DMS114 treated with DMSO at 0.1 percent for 48 hours (cell line): ENCODE results near the gene CDHR5.
"Not testable (repeated sequence)": the region's sequence is repeated elsewhere in the genome, so short reads cannot be mapped to it uniquely, and the experiment has no call there.

Source experiments
- DNase-seq: peaks from one replicate; lab custom pipeline; 2025; ENCODE audit not compliant: unreplicated experiment; lab: John Stamatoyannopoulos, UW

Gene CDHR5

GRCh38 chr11:589798-590197, 35.0 kb downstream of the CDHR5 start:
- DNase-seq, result no peak

- no peak for DNase-seq
Observed at GRCh38 chr11:587978-588380, 36.8 kb downstream of the CDHR5 start.

- DNase-seq, result no peak
Observed at GRCh38 chr11:587546-587945, 37.2 kb downstream of the CDHR5 start.

GRCh38 chr11:586376-587316, 38.1 kb downstream of the CDHR5 start:
- DNase-seq, result no peak

- DNase-seq, result no peak
Observed at GRCh38 chr11:584287-584686, 40.5 kb downstream of the CDHR5 start.

GRCh38 chr11:581752-582151, 43.0 kb downstream of the CDHR5 start:
- no peak for DNase-seq

GRCh38 chr11:581342-581741, 43.4 kb downstream of the CDHR5 start:
- DNase-seq, result no peak

- DNase-seq, result no peak
Observed at GRCh38 chr11:579830-580601, 44.7 kb downstream of the CDHR5 start.

- DNase-seq, result no peak
Observed at GRCh38 chr11:578276-579035, 46.3 kb downstream of the CDHR5 start.

GRCh38 chr11:577611-577894, 47.2 kb downstream of the CDHR5 start:
- no peak for DNase-seq

GRCh38 chr11:576811-577610, 47.7 kb downstream of the CDHR5 start:
- DNase-seq, result no peak

GRCh38 chr11:575996-576768, 48.6 kb downstream of the CDHR5 start, which contains the start of gene PHRF1:
PHRF1 (plus strand) TSS chr11:576470; CDS start chr11:581513, 5,043 bp downstream.
- DNase-seq, result peak; percentile 76

GRCh38 chr11:575313-575995, 49.3 kb downstream of the CDHR5 start:
- no peak for DNase-seq

- no peak for DNase-seq
Observed at GRCh38 chr11:574632-575312, 50.0 kb downstream of the CDHR5 start.

GRCh38 chr11:574031-574570, 50.7 kb downstream of the CDHR5 start:
- not testable (repeated sequence) for DNase-seq

- DNase-seq, result no peak
Observed at GRCh38 chr11:573146-573759, 51.5 kb downstream of the CDHR5 start.

GRCh38 chr11:571802-572185, 53.0 kb downstream of the CDHR5 start:
- no peak for DNase-seq
